SK-N-MC (cell line): ENCODE results near the gene ATP1A2.

Experiments used
- DNase-seq: peaks from one replicate; pipeline ENCODE4 v3.0.0-alpha.2; 2011; ENCODE audit warnings: low read depth, low spot score
- H3K27ac ChIP-seq: fragments of 200-600 bp; sonication (generic); 2 replicates; pipeline ENCODE4 v1.5.1; 2016; ENCODE audit warnings: mixed run types
- H3K36me3 ChIP-seq: fragments of 200-600 bp; sonication (generic); 2 replicates; pipeline ENCODE4 v1.6.1; 2017; ENCODE audit warnings: antibody characterized with exemption, low read length, mixed read lengths; ENCODE audit not compliant: insufficient read depth
- H3K4me3 ChIP-seq: fragments of 200-600 bp; sonication (generic); 2 replicates; pipeline ENCODE4 v1.5.1; 2016
- H3K9ac ChIP-seq: fragments of 200-600 bp; sonication (generic); 2 replicates; pipeline ENCODE4 v1.8.0; 2017; ENCODE audit warnings: mixed run types, mixed read lengths; ENCODE audit not compliant: insufficient read length
- H3K9me3 ChIP-seq: fragments of 200-600 bp; sonication (generic); 2 replicates; pipeline ENCODE4 v1.6.1; 2017; ENCODE audit warnings: low read depth, mild to moderate bottlenecking, antibody characterized with exemption, low read length, moderate library complexity, mixed read lengths
- EZH2 ChIP-seq: fragments of 200-600 bp; sonication (generic); IDR thresholded peaks from one replicate; pipeline ENCODE4 v1.6.1; 2017; ENCODE audit warnings: antibody characterized with exemption
- FOXP2 ChIP-seq: optimal IDR thresholded peaks from 2 replicates; pipeline ENCODE3; 2011; ENCODE audit warnings: mild to moderate bottlenecking, moderate library complexity; ENCODE audit not compliant: insufficient read depth; ENCODE audit errors: extremely low read length, control extremely low read depth
- POLR2AphosphoS5 ChIP-seq: IDR thresholded peaks from 2 replicates; pipeline ENCODE4 v1.6.1; 2012; ENCODE audit warnings: mild to moderate bottlenecking, low read depth, low read length, borderline replicate concordance

The ATP1A2 gene

GRCh38 chr1:160127381-160127780 is 11.8 kb downstream of the ATP1A2 start:
- Histone ChIP-seq H3K4me3 (no peak overlapping the region), H3K36me3 (no peaks in the 10 kb centered on the region), H3K9ac (no peak overlapping the region), H3K9me3 (no peaks in the 10 kb centered on the region), H3K27ac (no peak overlapping the region)
- no peak for TF ChIP-seq EZH2
- no peak for TF ChIP-seq POLR2AphosphoS5
- no peak for DNase-seq

DNA sequence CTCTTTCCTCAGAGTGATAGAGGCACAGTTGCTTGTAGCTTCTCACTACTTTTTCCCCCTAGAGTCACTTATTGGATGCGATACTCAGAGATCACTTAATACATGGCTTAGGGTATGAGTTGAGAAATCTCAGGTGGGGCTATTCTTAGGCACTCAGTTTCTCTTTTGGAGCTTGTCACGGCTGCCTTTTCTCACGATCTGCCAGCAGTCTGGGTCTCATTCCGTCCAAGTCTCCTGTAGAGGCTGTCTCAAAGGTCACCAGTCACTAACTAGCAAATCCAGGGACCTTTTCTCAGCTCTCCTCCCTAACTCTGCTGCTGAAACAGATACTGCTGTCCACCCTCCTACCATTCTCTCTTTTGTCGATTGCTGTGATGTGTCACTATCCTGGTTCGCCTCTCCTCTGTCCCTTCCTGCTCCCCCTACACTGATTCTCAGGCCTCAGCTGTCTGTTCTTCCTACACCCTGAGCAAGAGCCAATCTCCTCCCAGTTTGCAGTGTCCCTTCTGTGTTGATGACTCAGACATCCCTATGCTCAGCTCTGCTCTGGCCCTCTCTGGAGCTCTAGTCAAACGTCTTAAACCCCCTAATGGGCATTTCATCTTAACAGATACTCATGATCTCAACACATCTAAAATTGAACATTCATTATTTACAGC is 12.4 kb downstream of the ATP1A2 start:
- no peak overlapping the region for H3K27ac ChIP-seq
- no peaks in the 10 kb centered on the region for H3K9me3 ChIP-seq
- H3K4me3 ChIP-seq = no peak overlapping the region
- TF ChIP-seq FOXP2 (no peak), EZH2 (no peak), POLR2AphosphoS5 (no peak)
- H3K9ac ChIP-seq = no peak overlapping the region
- DNase-seq = no peak
- no peaks in the 10 kb centered on the region for H3K36me3 ChIP-seq

DNA sequence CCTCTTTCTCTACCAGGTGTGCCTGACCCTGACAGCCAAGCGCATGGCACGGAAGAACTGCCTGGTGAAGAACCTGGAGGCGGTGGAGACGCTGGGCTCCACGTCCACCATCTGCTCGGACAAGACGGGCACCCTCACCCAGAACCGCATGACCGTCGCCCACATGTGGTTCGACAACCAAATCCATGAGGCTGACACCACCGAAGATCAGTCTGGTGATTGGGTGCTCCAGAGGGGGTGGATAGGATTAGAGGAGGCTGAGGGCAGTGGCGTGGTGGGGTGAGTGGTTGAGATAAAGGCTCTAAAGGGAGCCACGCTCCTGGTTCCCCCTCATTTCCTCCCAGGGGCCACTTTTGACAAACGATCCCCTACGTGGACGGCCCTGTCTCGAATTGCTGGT is 13.1 kb downstream of the ATP1A2 start:
- no peak overlapping the region for H3K4me3 ChIP-seq
- H3K36me3 ChIP-seq = no peaks in the 10 kb centered on the region
- DNase-seq = no peak
- no peaks in the 10 kb centered on the region for H3K9me3 ChIP-seq
- no peak for TF ChIP-seq POLR2AphosphoS5
- no peak for TF ChIP-seq EZH2
- TF ChIP-seq FOXP2 = no peak
- H3K9ac ChIP-seq = no peak overlapping the region
- no peak overlapping the region for H3K27ac ChIP-seq

- no peak for DNase-seq
- Histone ChIP-seq H3K4me3 (no peak overlapping the region), H3K9ac (no peak overlapping the region), H3K36me3 (no peaks in the 10 kb centered on the region), H3K27ac (no peak overlapping the region), H3K9me3 (no peaks in the 10 kb centered on the region)
- TF ChIP-seq POLR2AphosphoS5 (no peak), FOXP2 (no peak), EZH2 (no peak)
Observed at GRCh38 chr1:160129046-160129445, 13.5 kb downstream of the ATP1A2 start.

DNA sequence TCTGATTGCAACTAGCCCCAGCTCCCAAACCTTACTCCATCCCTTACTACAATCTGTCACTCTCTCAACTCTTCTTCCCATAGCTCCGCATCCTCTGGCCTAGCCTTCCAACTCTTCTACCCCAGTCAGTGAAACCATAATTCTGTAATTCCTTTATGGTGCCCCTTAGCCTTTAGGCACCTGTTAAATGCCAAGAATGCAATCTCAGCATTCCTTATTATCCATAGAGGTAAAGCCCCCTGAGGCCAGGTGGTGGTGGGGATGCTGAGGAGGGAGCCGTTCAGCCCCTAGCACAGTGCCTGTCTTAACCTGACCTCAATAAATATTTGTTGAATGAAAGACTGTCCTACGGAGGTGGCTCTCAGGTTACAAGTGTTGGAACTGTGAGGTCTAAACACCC is 14.0 kb downstream of the ATP1A2 start:
- no peak for DNase-seq
- TF ChIP-seq POLR2AphosphoS5 = no peak
- no peak for TF ChIP-seq EZH2
- no peak for TF ChIP-seq FOXP2
- H3K36me3 ChIP-seq = no peaks in the 10 kb centered on the region
- no peak overlapping the region for H3K4me3 ChIP-seq
- H3K27ac ChIP-seq = no peak overlapping the region
- no peaks in the 10 kb centered on the region for H3K9me3 ChIP-seq
- H3K9ac ChIP-seq = no peak overlapping the region

DNA sequence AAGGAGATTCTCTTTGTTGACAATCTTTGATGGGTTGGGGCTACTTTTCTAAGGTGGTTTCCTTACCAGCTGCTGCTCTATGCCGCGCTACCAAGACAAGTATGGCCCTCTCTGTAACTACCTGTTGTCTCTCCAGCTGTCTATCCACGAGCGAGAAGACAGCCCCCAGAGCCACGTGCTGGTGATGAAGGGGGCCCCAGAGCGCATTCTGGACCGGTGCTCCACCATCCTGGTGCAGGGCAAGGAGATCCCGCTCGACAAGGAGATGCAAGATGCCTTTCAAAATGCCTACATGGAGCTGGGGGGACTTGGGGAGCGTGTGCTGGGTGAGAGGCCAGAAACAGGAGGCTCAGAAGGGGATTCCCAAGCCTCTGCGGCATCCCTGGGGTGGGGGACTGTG is 14.4 kb downstream of the ATP1A2 start:
- H3K9ac ChIP-seq = no peak overlapping the region
- no peak overlapping the region for H3K27ac ChIP-seq
- H3K36me3 ChIP-seq = no peaks in the 10 kb centered on the region
- TF ChIP-seq FOXP2 = no peak
- no peak for DNase-seq
- H3K9me3 ChIP-seq = no peaks in the 10 kb centered on the region
- no peak overlapping the region for H3K4me3 ChIP-seq

- Histone ChIP-seq H3K9ac (no peak overlapping the region), H3K9me3 (no peaks in the 10 kb centered on the region), H3K27ac (no peak overlapping the region), H3K4me3 (no peak overlapping the region), H3K36me3 (no peaks in the 10 kb centered on the region)
- TF ChIP-seq EZH2 = no peak
- TF ChIP-seq POLR2AphosphoS5 = no peak
- no peak for DNase-seq
Observed at GRCh38 chr1:160130486-160130885, 14.9 kb downstream of the ATP1A2 start.

DNA sequence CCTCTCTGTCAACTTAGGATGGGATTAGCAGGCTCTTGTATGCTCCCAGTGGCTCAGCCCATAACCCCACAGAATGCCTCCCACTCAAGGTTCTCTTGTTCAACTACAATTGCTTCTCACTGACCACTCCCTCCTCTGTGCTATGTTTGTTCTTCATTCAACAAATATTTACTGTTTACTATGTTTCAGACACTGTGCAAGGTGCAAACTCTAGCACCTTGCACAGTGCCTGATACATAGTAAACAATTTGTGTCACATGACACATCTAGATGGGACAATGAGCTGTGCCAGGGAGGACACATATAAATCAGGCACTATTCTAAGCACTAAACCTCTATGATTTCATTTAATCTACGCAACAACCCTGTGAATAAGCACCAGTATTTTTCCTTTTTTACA is 15.4 kb downstream of the ATP1A2 start:
- H3K27ac ChIP-seq = no peak overlapping the region
- DNase-seq = no peak
- H3K36me3 ChIP-seq = no peaks in the 10 kb centered on the region
- H3K9me3 ChIP-seq = no peaks in the 10 kb centered on the region
- H3K9ac ChIP-seq = no peak overlapping the region
- no peak overlapping the region for H3K4me3 ChIP-seq
- no peak for TF ChIP-seq FOXP2
- no peak for TF ChIP-seq EZH2
- TF ChIP-seq POLR2AphosphoS5 = no peak

DNA sequence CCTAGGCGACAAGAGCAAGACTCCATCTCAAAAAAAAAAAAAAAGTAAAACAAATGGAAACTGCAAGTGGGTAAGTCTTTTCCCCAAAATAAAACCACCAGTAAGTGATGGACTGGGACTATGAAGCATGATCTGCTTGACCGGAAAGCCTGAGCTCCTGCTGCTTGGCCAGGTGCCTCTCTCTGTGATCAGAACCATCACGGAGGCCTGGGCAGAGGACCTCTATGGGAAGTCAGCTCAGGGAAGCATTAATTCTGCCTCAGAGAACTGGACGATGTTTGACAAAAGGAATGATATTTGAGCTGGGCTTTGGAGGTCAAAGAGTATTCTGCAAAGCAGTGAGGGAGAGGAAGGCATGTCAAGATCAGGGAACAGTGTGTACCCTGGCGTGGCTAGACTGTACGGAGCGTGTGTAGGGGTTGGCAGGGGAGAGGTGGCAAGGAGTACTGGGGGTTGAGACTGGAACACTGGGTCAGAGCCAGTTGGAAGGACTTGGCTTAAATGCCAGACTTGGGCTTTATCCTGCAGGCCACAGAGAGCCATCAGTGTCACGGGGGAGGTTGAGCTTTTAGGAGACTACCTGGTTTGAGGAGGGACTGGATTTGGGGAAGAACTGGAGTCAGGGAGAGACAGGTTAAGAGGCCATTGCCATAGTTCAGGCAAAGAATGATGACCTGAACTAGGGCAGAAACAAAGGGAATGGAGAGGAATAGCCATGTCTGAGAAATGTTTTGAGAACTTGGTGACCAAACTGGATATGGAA is 16.4 kb downstream of the ATP1A2 start:
- no peak overlapping the region for H3K9ac ChIP-seq
- no peak overlapping the region for H3K27ac ChIP-seq
- no peaks in the 10 kb centered on the region for H3K9me3 ChIP-seq
- no peak overlapping the region for H3K4me3 ChIP-seq
- DNase-seq = no peak
- H3K36me3 ChIP-seq = no peaks in the 10 kb centered on the region
- TF ChIP-seq EZH2 (no peak), POLR2AphosphoS5 (no peak), FOXP2 (no peak)
